Measurements from ENCODE around the gene FMNL1.

DNA sequence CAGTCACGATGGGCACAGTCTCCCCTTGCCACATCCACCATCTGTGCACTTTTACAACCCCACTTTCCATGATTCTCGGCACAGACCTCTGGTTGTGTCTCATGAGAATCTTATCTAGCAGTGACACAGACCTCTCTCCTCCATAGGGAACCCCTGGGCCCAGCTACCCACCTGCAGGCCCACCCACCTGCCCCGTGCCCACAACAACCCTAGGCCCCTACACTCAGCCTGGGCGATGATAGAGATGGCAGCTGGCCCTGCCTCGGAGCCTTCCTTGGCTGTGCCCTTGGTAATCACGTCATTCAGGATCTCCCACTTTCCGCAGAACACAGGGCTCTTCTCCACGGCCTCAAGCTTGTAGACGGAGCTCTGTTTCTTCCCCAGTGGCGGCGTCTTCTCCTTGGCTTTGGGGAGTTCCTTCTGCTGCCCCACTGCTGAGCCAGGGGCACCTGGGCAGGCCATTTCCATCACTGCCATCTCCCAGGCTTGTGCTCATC is 68.6 kb downstream of the FMNL1 start:
- TF ChIP-seq POLR2A (IDR thresholded peaks at IDR 0.05) (no peak), CTCF (IDR thresholded peaks at IDR 0.05) (no peak), EP300 (IDR thresholded peaks at IDR 0.05) (no peak)
